Tibial artery (tissue), 4 donors: ENCODE measurements around the gene SLC31A2.

Experiments used
- DNase-seq, 2 donors: peaks; one replicate each; pipeline ENCODE4 v3.0.0-alpha.2; 2019
- H3K27ac ChIP-seq, 2 donors: fragments of 200-600 bp; sonication (generic) in 1 of 2; 1 replicate in 1 of 2; 2 replicates in 1 of 2; pipeline ENCODE4 v1.5.1; 2018 to 2019; ENCODE audit warnings: mild to moderate bottlenecking in 1 of 2
- H3K27me3 ChIP-seq, 2 donors: fragments of 200-600 bp; sonication (generic) in 1 of 2; one replicate each; pipeline versions ENCODE4 v1.5.1 to v1.6.0; 2016 to 2019
- H3K36me3 ChIP-seq, 3 donors: fragments of 200-600 bp; sonication (generic) in 2 of 3; one replicate each; pipeline ENCODE4 v1.5.1; 2016 to 2019; ENCODE audit warnings: mild to moderate bottlenecking in 2 of 3
- H3K4me1 ChIP-seq, 4 donors: fragments of 200-600 bp; sonication (generic) in 2 of 4; 1 replicate in 3 of 4; 2 replicates in 1 of 4; pipeline ENCODE4 v1.5.1; 2016 to 2019
- H3K4me3 ChIP-seq, 2 donors: fragments of 200-600 bp; sonication (generic) in 1 of 2; 1 replicate in 1 of 2; 2 replicates in 1 of 2; pipeline ENCODE4 v1.5.1; 2018 to 2019; ENCODE audit warnings: mild to moderate bottlenecking in 2 of 2
- H3K9me3 ChIP-seq, 3 donors: fragments of 200-600 bp; sonication (generic) in 1 of 3; one replicate each; pipeline ENCODE4 v1.5.1; 2016 to 2019
- CTCF ChIP-seq, 2 experiments: fragments of 200-600 bp in 1 of 2; fragments of 450-650 bp in 1 of 2; IDR thresholded peaks; one replicate each; pipeline ENCODE4 v1.5.1; 2017 to 2019; ENCODE audit warnings: antibody characterized with exemption in 2 of 2, mild to moderate bottlenecking in 1 of 2, moderate library complexity in 1 of 2
- intact Hi-C: fragments of 100-400 bp; cut with DNase I; formaldehyde crosslinking; loops from one replicate; pipeline ENCODE4 v1.15.0; 2023; ENCODE audit warnings: low total_unique reads

Gene SLC31A2

GRCh38 chr9:113125386-113126035, 25.3 kb upstream of the SLC31A2 start:
- DNase-seq = no peak
- Histone ChIP-seq H3K27me3 (peaks cover 0 to 17% of the 10 kb centered on the region in 2 donors), H3K27ac (no peak overlapping the region), H3K4me3 (no peak overlapping the region), H3K36me3 (no peaks in the 10 kb centered on the region), H3K4me1 (no peaks in the 10 kb centered on the region), H3K9me3 (no peaks in the 10 kb centered on the region)
- TF ChIP-seq CTCF (IDR thresholded peaks at IDR 0.05) = no peak
- intact Hi-C loops = no loop called here

- TF ChIP-seq CTCF (IDR thresholded peaks at IDR 0.05) = no peak
- intact Hi-C loops = no loop called here
- no peak overlapping the region for H3K27ac ChIP-seq
These were observed 21.3 kb upstream of the SLC31A2 start for GRCh38 chr9:113129466-113129865.

GRCh38 chr9:113129884-113130283, 20.9 kb upstream of the SLC31A2 start:
- no peak for TF ChIP-seq CTCF (IDR thresholded peaks at IDR 0.05)
- H3K27ac ChIP-seq = no peak overlapping the region
- H3K9me3 ChIP-seq = no peaks in the 10 kb centered on the region
- no peaks in the 10 kb centered on the region for H3K4me1 ChIP-seq
- no peaks in the 10 kb centered on the region for H3K36me3 ChIP-seq
- intact Hi-C loops = no loop called here
- H3K4me3 ChIP-seq = no peak overlapping the region
- peaks cover 0 to 26% of the 10 kb centered on the region in 2 donors for H3K27me3 ChIP-seq
- no peak for DNase-seq

More at GRCh38 chr9:113129466-113129865, 21.3 kb upstream of the SLC31A2 start:
- Histone ChIP-seq H3K4me3 (no peak overlapping the region), H3K9me3 (no peaks in the 10 kb centered on the region), H3K4me1 (no peaks in the 10 kb centered on the region), H3K36me3 (no peaks in the 10 kb centered on the region), H3K27me3 (peaks cover 0 to 26% of the 10 kb centered on the region in 2 donors)
- DNase-seq = no peak

- Histone ChIP-seq H3K27me3 (peaks cover 0 to 23% of the 10 kb centered on the region in 2 donors), H3K4me3 (no peak overlapping the region), H3K4me1 (no peaks in the 10 kb centered on the region), H3K27ac (no peak overlapping the region), H3K9me3 (no peaks in the 10 kb centered on the region), H3K36me3 (no peaks in the 10 kb centered on the region)
- DNase-seq = no peak
- no peak for TF ChIP-seq CTCF (IDR thresholded peaks at IDR 0.05)
- intact Hi-C loops = no loop called here
These were observed 19.1 kb upstream of the SLC31A2 start for GRCh38 chr9:113131689-113132151.

GRCh38 chr9:113137196-113138168, 13.3 kb upstream of the SLC31A2 start:
- Histone ChIP-seq H3K27me3 (no peaks in the 10 kb centered on the region), H3K4me3 (no peak overlapping the region), H3K27ac (no peak overlapping the region), H3K9me3 (no peaks in the 10 kb centered on the region), H3K4me1 (no peaks in the 10 kb centered on the region), H3K36me3 (no peaks in the 10 kb centered on the region)
- TF ChIP-seq CTCF (IDR thresholded peaks at IDR 0.05) = no peak
- intact Hi-C loops = no loop called here
- no peak for DNase-seq
